Measurements from ENCODE around the gene TMEM140. TPM values are rescaled to one million over a fixed set of nuclear protein-coding genes. Genes with fewer than 3 reads are reported as not detected.

Gene TMEM140
- total RNA-seq, 1 donor from 2014 or later = 4.8 TPM

DNA sequence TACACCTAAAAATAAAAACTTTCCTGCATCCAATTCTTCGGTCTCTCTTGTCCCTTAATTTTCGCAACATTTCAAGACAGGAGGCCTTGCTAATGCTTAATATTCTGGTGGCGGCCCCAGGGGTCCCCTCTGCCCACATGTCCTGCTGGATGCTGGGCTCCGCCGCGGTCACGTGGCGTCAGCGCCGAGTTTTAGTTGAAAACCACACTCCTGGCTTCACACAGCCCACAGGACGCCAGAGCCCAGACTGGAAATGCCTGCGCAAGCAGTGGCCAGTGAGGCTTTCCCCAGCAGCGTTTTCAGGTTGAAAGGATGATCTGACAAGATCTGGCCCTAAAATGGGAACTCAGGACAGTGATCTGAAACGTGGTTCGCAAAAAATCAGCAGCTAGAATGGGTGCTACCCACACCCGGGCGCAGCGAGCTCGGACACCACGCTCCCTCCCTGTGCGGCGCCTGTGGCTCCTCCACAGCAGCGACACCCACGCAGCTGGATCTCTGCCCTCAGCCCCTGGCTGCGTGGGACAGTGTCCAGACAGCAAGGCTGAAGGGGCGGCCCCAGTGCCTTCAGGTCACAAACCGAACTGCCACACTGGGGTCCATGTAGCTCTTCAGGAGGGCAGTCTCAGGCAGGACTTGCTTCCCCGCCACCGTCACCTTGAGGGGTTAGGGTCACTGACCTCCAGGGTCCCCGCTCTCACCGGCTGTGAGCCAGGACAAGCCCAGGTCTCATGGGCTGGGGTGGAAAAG is 34.2 kb downstream of the TMEM140 start:
- Mint-ChIP-seq H3K4me1 (ENCODE audit: low read depth) (peaks cover 2% of the 10 kb centered on the region), H3K4me3 (ENCODE audit: low read depth) (no peak overlapping the region), H3K27me3 (ENCODE audit: low read depth) (no peaks in the 10 kb centered on the region), H3K27ac (no peak overlapping the region), H3K36me3 (ENCODE audit: low read depth) (peaks cover 69% of the 10 kb centered on the region), H3K9me3 (peaks cover 29% of the 10 kb centered on the region)
- DNase-seq (ENCODE audit: low spot score) = no peak
- intact Hi-C loops (cut with micrococcal nuclease) = no loop called here

DNA sequence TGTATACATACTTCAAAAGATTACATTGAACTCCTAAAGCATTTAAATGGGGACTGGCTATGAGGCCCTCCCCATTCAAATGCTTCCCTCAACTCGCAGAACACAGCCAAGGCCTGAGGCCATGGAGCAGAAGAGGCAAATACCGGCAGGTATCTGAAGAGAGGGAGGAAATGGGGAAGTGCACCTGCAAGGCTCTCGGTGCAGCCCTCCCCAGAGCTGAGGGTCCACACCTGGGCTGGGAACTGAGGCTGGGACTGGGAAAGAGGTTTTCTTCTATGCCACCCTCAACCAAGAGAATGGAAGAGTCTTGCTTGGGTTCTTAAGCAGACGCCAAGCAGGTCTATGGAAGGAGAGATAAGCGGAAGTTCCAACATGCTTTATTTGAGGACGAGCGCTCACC is 35.6 kb downstream of the TMEM140 start:
- intact Hi-C loops (cut with micrococcal nuclease) = no loop called here
- no peak for DNase-seq (ENCODE audit: low spot score)
- Mint-ChIP-seq H3K4me1 (ENCODE audit: low read depth) (peaks cover 2% of the 10 kb centered on the region), H3K9me3 (peaks cover 29% of the 10 kb centered on the region), H3K36me3 (ENCODE audit: low read depth) (peaks cover 78% of the 10 kb centered on the region), H3K27ac (no peak overlapping the region), H3K4me3 (ENCODE audit: low read depth) (no peak overlapping the region), H3K27me3 (ENCODE audit: low read depth) (no peaks in the 10 kb centered on the region)

DNA sequence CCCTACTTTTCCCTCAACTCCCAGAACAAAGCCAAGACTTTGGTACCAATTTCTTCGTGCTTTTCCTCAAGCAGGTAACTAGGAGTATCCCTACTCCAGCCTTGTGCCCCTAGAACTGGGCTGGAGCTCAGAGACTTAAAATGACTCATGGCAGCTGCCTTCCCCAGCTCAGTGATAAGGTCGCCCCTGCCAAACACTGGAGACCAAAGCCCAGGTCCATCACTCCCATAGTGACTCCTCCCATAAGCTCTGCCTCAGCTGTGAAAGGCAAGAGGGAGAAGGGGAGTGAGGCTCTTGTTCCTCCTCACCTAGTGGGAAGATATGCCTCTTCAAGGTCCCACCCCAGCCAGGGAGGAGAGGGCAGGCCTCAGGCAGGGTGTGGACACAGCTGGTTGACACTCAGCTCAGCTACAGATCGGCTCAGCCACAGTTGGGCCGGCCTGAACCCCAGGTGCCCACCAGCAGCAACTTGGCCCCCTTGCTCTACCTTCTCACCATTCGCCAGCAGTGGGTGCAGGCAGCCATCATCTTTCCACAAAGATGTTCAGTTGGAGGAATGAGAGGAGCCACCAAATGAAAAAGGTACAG is 36.5 kb downstream of the TMEM140 start:
- DNase-seq (ENCODE audit: low spot score) = no peak
- no peak overlapping the region for H3K27ac Mint-ChIP-seq
- H3K9me3 Mint-ChIP-seq = peaks cover 25% of the 10 kb centered on the region
- H3K4me1 Mint-ChIP-seq (ENCODE audit: low read depth) = peaks cover 2% of the 10 kb centered on the region
- no peaks in the 10 kb centered on the region for H3K27me3 Mint-ChIP-seq (ENCODE audit: low read depth)
- H3K36me3 Mint-ChIP-seq (ENCODE audit: low read depth) = peaks cover 84% of the 10 kb centered on the region
- intact Hi-C loops (cut with micrococcal nuclease) = no loop called here
- no peak overlapping the region for H3K4me3 Mint-ChIP-seq (ENCODE audit: low read depth)

GRCh38 chr7:135185471-135186260 is 37.8 kb downstream of the TMEM140 start:
- no peak overlapping the region for H3K27ac Mint-ChIP-seq
- intact Hi-C loops (cut with micrococcal nuclease) = no loop called here
- no peaks in the 10 kb centered on the region for H3K27me3 Mint-ChIP-seq (ENCODE audit: low read depth)
- H3K4me1 Mint-ChIP-seq (ENCODE audit: low read depth) = no peaks in the 10 kb centered on the region
- H3K9me3 Mint-ChIP-seq = peaks cover 17% of the 10 kb centered on the region
- DNase-seq (ENCODE audit: low spot score) = no peak
- no peak overlapping the region for H3K4me3 Mint-ChIP-seq (ENCODE audit: low read depth)
- H3K36me3 Mint-ChIP-seq (ENCODE audit: low read depth) = peaks cover 87% of the 10 kb centered on the region

- peaks cover 86% of the 10 kb centered on the region for H3K36me3 Mint-ChIP-seq (ENCODE audit: low read depth)
- H3K27me3 Mint-ChIP-seq (ENCODE audit: low read depth) = no peaks in the 10 kb centered on the region
- H3K27ac Mint-ChIP-seq = no peak overlapping the region
- no peak for DNase-seq (ENCODE audit: low spot score)
- peaks cover 13% of the 10 kb centered on the region for H3K9me3 Mint-ChIP-seq
- H3K4me3 Mint-ChIP-seq (ENCODE audit: low read depth) = no peak overlapping the region
- intact Hi-C loops (cut with micrococcal nuclease) = no loop called here
- no peaks in the 10 kb centered on the region for H3K4me1 Mint-ChIP-seq (ENCODE audit: low read depth)
Observed at GRCh38 chr7:135186261-135186540, 38.3 kb downstream of the TMEM140 start.

GRCh38 chr7:135186841-135187253 is 39.0 kb downstream of the TMEM140 start:
- Mint-ChIP-seq H3K4me1 (ENCODE audit: low read depth) (no peaks in the 10 kb centered on the region), H3K4me3 (ENCODE audit: low read depth) (no peak overlapping the region), H3K36me3 (ENCODE audit: low read depth) (peaks cover 85% of the 10 kb centered on the region), H3K9me3 (peaks cover 7% of the 10 kb centered on the region), H3K27me3 (ENCODE audit: low read depth) (no peaks in the 10 kb centered on the region), H3K27ac (no peak overlapping the region)
- DNase-seq (ENCODE audit: low spot score) = no peak
- intact Hi-C loops (cut with micrococcal nuclease) = no loop called here

GRCh38 chr7:135188298-135188984 is 40.6 kb downstream of the TMEM140 start:
- peaks cover 82% of the 10 kb centered on the region for H3K36me3 Mint-ChIP-seq (ENCODE audit: low read depth)
- H3K4me3 Mint-ChIP-seq (ENCODE audit: low read depth) = no peak overlapping the region
- no peaks in the 10 kb centered on the region for H3K27me3 Mint-ChIP-seq (ENCODE audit: low read depth)
- intact Hi-C loops (cut with micrococcal nuclease) = no loop called here
- H3K4me1 Mint-ChIP-seq (ENCODE audit: low read depth) = no peaks in the 10 kb centered on the region
- no peak overlapping the region for H3K27ac Mint-ChIP-seq
- no peaks in the 10 kb centered on the region for H3K9me3 Mint-ChIP-seq
- DNase-seq (ENCODE audit: low spot score) = no peak

DNA sequence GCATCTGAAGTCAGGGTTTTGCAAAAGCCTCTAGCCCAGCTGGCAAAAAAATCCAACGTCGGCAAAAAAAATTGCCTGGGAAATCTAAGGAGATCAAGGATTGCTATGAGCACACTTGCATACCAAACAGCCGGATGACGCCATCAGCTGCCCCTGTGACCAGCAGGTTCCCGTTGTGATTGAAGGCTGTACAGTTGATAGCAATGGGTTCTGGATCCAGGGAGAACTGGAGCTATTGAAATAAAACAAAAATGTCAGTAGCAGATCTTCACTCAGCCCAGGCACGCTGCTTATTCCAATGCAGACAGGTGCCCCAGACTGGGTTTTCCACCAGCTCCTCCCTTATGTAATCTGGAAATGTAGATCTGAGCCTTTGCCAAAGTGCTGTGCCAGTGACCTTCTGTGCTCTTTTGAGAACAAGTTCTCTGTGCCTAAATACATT is 41.4 kb downstream of the TMEM140 start:
- Mint-ChIP-seq H3K27me3 (ENCODE audit: low read depth) (no peaks in the 10 kb centered on the region), H3K4me1 (ENCODE audit: low read depth) (no peaks in the 10 kb centered on the region), H3K4me3 (ENCODE audit: low read depth) (no peak overlapping the region), H3K36me3 (ENCODE audit: low read depth) (peaks cover 81% of the 10 kb centered on the region), H3K9me3 (no peaks in the 10 kb centered on the region), H3K27ac (no peak overlapping the region)
- no peak for DNase-seq (ENCODE audit: low spot score)
- intact Hi-C loops (cut with micrococcal nuclease) = no loop called here

DNA sequence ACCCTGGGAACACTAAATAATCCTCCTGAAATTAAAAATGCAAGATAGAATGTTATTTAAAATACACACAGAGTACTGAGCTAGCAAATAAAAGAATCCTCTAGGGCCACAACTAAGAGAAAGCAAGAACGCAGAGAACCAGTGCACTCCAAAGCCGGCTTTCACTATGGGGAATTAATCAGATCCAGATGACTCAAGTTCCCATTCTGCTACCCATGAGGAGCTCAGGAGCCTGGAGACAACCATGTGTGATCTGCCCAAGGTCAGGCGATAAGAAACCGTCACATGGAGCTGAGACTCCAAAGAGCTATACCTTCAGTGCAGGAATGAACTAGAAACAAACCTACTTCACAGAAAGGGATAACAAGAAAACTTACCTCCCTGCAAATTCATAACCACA is 42.1 kb downstream of the TMEM140 start:
- no peak overlapping the region for H3K27ac Mint-ChIP-seq
- H3K27me3 Mint-ChIP-seq (ENCODE audit: low read depth) = no peaks in the 10 kb centered on the region
- no peak for DNase-seq (ENCODE audit: low spot score)
- H3K4me3 Mint-ChIP-seq (ENCODE audit: low read depth) = no peak overlapping the region
- peaks cover 83% of the 10 kb centered on the region for H3K36me3 Mint-ChIP-seq (ENCODE audit: low read depth)
- intact Hi-C loops (cut with micrococcal nuclease) = no loop called here
- H3K4me1 Mint-ChIP-seq (ENCODE audit: low read depth) = no peaks in the 10 kb centered on the region
- no peaks in the 10 kb centered on the region for H3K9me3 Mint-ChIP-seq

DNA sequence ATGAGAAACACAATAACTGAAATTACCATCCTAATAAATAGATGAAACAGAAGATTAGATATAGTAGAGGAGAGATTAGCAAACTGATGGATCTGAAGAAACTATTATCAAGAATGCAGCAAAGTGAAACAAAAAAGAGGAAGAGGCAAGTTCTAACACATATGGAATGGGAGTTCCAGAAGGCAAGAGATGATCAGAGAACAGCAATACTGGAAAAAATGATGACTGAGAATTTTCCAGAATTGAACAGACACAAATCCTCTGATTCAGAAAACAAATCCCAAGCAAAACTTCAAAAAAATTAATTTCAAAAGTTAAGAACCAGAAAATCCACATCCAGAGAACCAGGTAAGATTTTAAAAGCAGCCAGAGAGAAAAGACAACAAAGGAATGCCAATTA is 42.8 kb downstream of the TMEM140 start:
- Mint-ChIP-seq H3K27me3 (ENCODE audit: low read depth) (no peaks in the 10 kb centered on the region), H3K4me1 (ENCODE audit: low read depth) (no peaks in the 10 kb centered on the region), H3K4me3 (ENCODE audit: low read depth) (no peak overlapping the region), H3K27ac (no peak overlapping the region), H3K36me3 (ENCODE audit: low read depth) (peaks cover 78% of the 10 kb centered on the region), H3K9me3 (no peaks in the 10 kb centered on the region)
- intact Hi-C loops (cut with micrococcal nuclease) = no loop called here
- no peak for DNase-seq (ENCODE audit: low spot score)

DNA sequence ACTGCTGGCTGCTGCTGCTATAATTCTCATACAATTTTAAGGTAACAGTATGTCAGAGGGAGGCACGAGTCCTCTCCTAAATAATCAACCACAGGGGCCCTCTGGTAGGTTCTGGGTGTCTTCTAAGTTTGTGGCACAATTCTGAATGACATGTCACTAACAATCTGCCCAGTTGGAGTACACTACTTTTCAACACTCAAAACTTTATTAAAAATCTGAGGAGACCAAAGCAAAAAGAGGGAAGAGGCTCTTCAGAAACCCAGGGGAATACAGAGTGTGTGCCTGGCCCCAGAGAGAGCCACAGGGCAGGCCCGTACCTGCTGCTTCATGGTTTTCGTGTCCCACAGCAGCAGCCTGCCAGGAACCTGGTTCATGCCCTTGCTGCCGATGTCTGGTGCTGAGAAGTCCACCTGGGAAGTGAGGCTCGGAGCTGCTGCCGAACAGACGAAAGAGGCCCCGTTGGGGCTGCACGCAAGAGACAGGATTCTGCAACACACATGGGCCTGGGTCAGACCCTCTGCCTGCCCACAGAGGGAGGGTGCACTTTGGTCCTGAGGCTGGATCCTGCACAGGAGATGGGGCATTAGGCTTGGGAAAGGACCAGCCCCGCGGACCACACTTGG is 45.2 kb downstream of the TMEM140 start:
- peaks cover 75% of the 10 kb centered on the region for H3K36me3 Mint-ChIP-seq (ENCODE audit: low read depth)
- no peaks in the 10 kb centered on the region for H3K27me3 Mint-ChIP-seq (ENCODE audit: low read depth)
- intact Hi-C loops (cut with micrococcal nuclease) = no loop called here
- H3K27ac Mint-ChIP-seq = no peak overlapping the region
- H3K4me1 Mint-ChIP-seq (ENCODE audit: low read depth) = no peaks in the 10 kb centered on the region
- H3K9me3 Mint-ChIP-seq = no peaks in the 10 kb centered on the region
- no peak for DNase-seq (ENCODE audit: low spot score)
- no peak overlapping the region for H3K4me3 Mint-ChIP-seq (ENCODE audit: low read depth)

DNA sequence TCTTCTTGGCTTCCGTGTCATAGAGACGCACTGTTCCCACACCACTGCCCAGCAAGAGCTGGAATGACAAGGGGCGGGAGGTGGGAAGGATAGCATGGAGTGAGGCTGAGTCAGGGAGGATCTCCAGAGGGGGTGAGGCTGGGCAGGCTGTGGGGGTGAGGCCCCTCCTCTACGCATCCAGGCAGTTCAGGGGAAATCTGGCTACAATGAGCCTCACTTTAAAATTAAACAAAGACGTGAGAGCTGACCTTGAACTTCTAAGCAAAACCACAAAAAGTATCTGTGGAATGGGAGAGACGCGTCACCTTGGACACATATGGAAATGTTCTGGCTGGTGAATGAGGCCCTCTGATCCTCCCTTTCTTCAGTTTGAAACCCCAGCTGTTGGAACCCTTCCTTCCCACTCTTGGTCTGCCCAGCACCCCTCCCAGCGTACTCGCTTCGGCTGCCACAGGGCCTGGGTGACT is 45.8 kb downstream of the TMEM140 start:
- H3K36me3 Mint-ChIP-seq (ENCODE audit: low read depth) = peaks cover 76% of the 10 kb centered on the region
- peaks cover 3% of the 10 kb centered on the region for H3K4me1 Mint-ChIP-seq (ENCODE audit: low read depth)
- intact Hi-C loops (cut with micrococcal nuclease) = no loop called here
- H3K27me3 Mint-ChIP-seq (ENCODE audit: low read depth) = no peaks in the 10 kb centered on the region
- DNase-seq (ENCODE audit: low spot score) = no peak
- H3K27ac Mint-ChIP-seq = no peak overlapping the region
- no peak overlapping the region for H3K4me3 Mint-ChIP-seq (ENCODE audit: low read depth)
- no peaks in the 10 kb centered on the region for H3K9me3 Mint-ChIP-seq

Data from activated T-helper 2 cell treated with anti-CD3 and anti-CD28 coated beads, Interferon-gamma antibody, Interleukin-2, Interleukin-4, amounts not matched to agents 10 μg/mL and 5 μg/mL and 100 μg/mL, durations not matched to agents 14 hours and 24 hours and 36 hours (primary cell).